Measurements from ENCODE around the gene DNHD1. TPM values are rescaled to one million over a fixed set of nuclear protein-coding genes. Genes with fewer than 3 reads are reported as not detected.

The DNHD1 gene
- 10 to 100 TPM in 1 of 6 experiments, 1 to 10 TPM in 5; 1.9 to 10.3 (median 6.1) TPM for total RNA-seq
- long read RNA-seq, partial matches to known transcripts, result 1 of 1 reads
- long read RNA-seq, other reads (novel, unspliced or antisense), result 0 of 1 reads

GRCh38 chr11:6497069-6497839 lies at the start of gene DNHD1:
DNHD1 (plus strand) TSS chr11:6497280; CDS start chr11:6498216, 936 bp downstream.
- ATAC-seq, result peak in 2 of 4 donors; percentile 14 to 16
- no peak for DNase-seq
- Histone ChIP-seq H3K27me3 (no peaks in the 10 kb centered on the region), H3K36me3 (peaks cover 0 to 4% (median 0%) of the 10 kb centered on the region in 4 donors), H3K27ac (no peak within 1 kb of the TSS), H3K4me3 (no peak within 1 kb of the TSS), H3K4me1 (peaks cover 0 to 7% (median 0%) of the 10 kb centered on the region in 4 donors), H3K9me3 (no peaks in the 10 kb centered on the region)
- WGBS (ENCODE audit: insufficient coverage, low coverage, low lambda C conversion rate, missing lambda C conversion rate), result 68% methylated on average over 26 of the region's 33 CpGs
- intact Hi-C loops (cut with DNase I), result no loop called here
- TF ChIP-seq CTCF (IDR thresholded peaks at IDR 0.05), result no peak
- no peak for TF ChIP-seq POLR2A (IDR thresholded peaks at IDR 0.05)

GRCh38 chr11:6448574-6448973 lies 48.5 kb upstream of the DNHD1 start:
- H3K27me3 ChIP-seq, result no peaks in the 10 kb centered on the region
- H3K36me3 ChIP-seq, result peaks cover 0 to 18% (median 7%) of the 10 kb centered on the region in 4 donors
- H3K9me3 ChIP-seq, result no peaks in the 10 kb centered on the region
- no peak for DNase-seq
- no peak overlapping the region for H3K4me3 ChIP-seq
- WGBS (ENCODE audit: insufficient coverage, low coverage, low lambda C conversion rate, missing lambda C conversion rate), result 83% methylated on average over 1 of the region's 3 CpGs
- TF ChIP-seq CTCF (IDR thresholded peaks at IDR 0.05), result no peak
- TF ChIP-seq POLR2A (IDR thresholded peaks at IDR 0.05), result no peak
- intact Hi-C loops (cut with DNase I), result loop anchor here in 1 of 2 donors (10.0 kb wide), 1 partner anchor 74 kb away; no protein-coding TSS in a partner anchor
- ATAC-seq, result no peak
- H3K4me1 ChIP-seq, result peaks cover 0 to 6% (median 2%) of the 10 kb centered on the region in 4 donors
- no peak overlapping the region for H3K27ac ChIP-seq

- H3K4me1 ChIP-seq, result no peaks in the 10 kb centered on the region
- no peak for ATAC-seq
- WGBS (ENCODE audit: insufficient coverage, low coverage, low lambda C conversion rate, missing lambda C conversion rate), result 91% methylated on average over 3 of the region's 3 CpGs
- no peak for TF ChIP-seq POLR2A (IDR thresholded peaks at IDR 0.05)
- no peak for TF ChIP-seq CTCF (IDR thresholded peaks at IDR 0.05)
- H3K27me3 ChIP-seq, result no peaks in the 10 kb centered on the region
- H3K27ac ChIP-seq, result no peak overlapping the region
- DNase-seq, result no peak
- H3K36me3 ChIP-seq, result peaks cover 0 to 28% (median 16%) of the 10 kb centered on the region in 4 donors
- intact Hi-C loops (cut with DNase I), result no loop called here
- H3K9me3 ChIP-seq, result no peaks in the 10 kb centered on the region
- H3K4me3 ChIP-seq, result no peak overlapping the region
These were observed 44.9 kb upstream of the DNHD1 start for GRCh38 chr11:6452219-6452618.

GRCh38 chr11:6453152-6453551 lies 43.9 kb upstream of the DNHD1 start:
- peaks cover 0 to 28% (median 17%) of the 10 kb centered on the region in 4 donors for H3K36me3 ChIP-seq
- no peaks in the 10 kb centered on the region for H3K9me3 ChIP-seq
- no peak for TF ChIP-seq CTCF (IDR thresholded peaks at IDR 0.05)
- no peak for TF ChIP-seq POLR2A (IDR thresholded peaks at IDR 0.05)
- intact Hi-C loops (cut with DNase I), result no loop called here
- H3K27ac ChIP-seq, result no peak overlapping the region
- H3K4me3 ChIP-seq, result no peak overlapping the region
- no peaks in the 10 kb centered on the region for H3K4me1 ChIP-seq
- ATAC-seq (no peak), DNase-seq (no peak)
- no peaks in the 10 kb centered on the region for H3K27me3 ChIP-seq
- 91% methylated on average over 1 of the region's 2 CpGs for WGBS (ENCODE audit: insufficient coverage, low coverage, low lambda C conversion rate, missing lambda C conversion rate)
